GM13977 (cell line): Measurements from ENCODE around the gene TRAPPC2L.

Experiments
- DNase-seq: peaks from one replicate; pipeline ENCODE4 v3.0.0; 2012; ENCODE audit warnings: low spot score
- CTCF ChIP-seq: IDR thresholded peaks from 2 replicates; pipeline ENCODE4 v1.5.1; 2012; ENCODE audit warnings: mild to moderate bottlenecking, control low read depth; ENCODE audit not compliant: insufficient read depth; ENCODE audit errors: extremely low read depth, missing control alignments
- in situ Hi-C: fragments of 300-500 bp; cut with MboI; formaldehyde crosslinking; loops from one replicate; pipeline ENCODE4 v1.12.0; 2022; ENCODE audit warnings: low sequenced_read_pairs, low pct_unique_long_range_greater_than_20kb, mixed read lengths, inconsistent platforms; ENCODE audit not compliant: unreplicated experiment

Gene TRAPPC2L

GRCh38 chr16:88857728-88858339, 907 bp downstream of the TRAPPC2L start:
- DNase-seq = peak; percentile 91
- peak; percentile 88 for TF ChIP-seq CTCF
- in situ Hi-C loops = no loop called here

GRCh38 chr16:88859381-88860091, 2.6 kb downstream of the TRAPPC2L start:
- in situ Hi-C loops = no loop called here

DNA sequence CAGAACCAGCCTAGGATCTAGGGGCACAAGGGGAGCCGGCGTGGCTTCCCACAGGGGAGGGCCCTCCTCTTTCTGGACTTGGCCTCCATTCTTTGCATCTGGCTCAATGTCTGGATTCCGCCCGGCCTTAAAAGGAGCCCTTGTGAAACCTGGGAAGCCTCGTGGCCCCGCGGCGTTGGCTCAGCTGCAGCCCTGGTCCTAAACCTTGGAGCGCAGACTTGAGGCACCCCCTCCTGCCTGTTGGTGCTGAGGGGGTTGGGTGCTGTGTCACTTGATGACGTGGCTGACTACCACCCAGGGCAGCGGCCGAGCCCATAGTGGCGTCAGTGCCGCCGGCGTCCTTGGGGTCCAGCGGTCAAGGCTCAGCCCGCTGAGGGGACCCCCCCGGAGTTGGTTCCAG, 4.4 kb downstream of the TRAPPC2L start:
- no peak for DNase-seq
- in situ Hi-C loops = no loop called here
- no peak for TF ChIP-seq CTCF

More at GRCh38 chr16:88859381-88860091, 2.6 kb downstream of the TRAPPC2L start:
- DNase-seq = no peak
- TF ChIP-seq CTCF = no peak

- TF ChIP-seq CTCF = no peak
- no peak for DNase-seq
- in situ Hi-C loops = no loop called here
These were observed 6.0 kb downstream of the TRAPPC2L start for GRCh38 chr16:88862968-88863367.

DNA sequence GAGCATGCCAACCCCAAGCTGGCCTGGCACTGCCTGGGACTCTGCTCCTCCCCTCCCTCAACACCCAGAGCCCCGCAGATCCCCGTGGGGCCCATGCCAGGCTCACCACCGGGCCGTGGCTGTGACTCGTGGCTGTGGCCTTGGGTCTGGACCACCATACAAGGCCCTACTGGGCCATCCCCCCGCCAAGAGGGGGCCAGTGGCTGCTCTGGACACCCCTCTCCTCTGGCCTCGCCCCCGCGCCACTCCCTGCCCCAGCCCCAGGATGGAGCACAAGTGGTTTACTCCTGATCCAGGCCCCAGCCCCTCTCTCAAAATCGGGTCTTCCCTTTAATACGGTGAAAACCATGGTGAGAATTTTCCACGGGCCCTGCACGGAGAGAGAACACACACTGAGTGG, 6.5 kb downstream of the TRAPPC2L start:
- no peak for DNase-seq
- TF ChIP-seq CTCF = no peak
- in situ Hi-C loops = no loop called here

- TF ChIP-seq CTCF = no peak
- in situ Hi-C loops = no loop called here
- no peak for DNase-seq
These were observed 7.2 kb downstream of the TRAPPC2L start for GRCh38 chr16:88864099-88864498.
